ENCODE measurements around the gene SEPTIN6.
"Not testable (repeated sequence)": the region's sequence is repeated elsewhere in the genome, so short reads cannot be mapped to it uniquely, and the experiment has no call there.

Gene SEPTIN6

DNA sequence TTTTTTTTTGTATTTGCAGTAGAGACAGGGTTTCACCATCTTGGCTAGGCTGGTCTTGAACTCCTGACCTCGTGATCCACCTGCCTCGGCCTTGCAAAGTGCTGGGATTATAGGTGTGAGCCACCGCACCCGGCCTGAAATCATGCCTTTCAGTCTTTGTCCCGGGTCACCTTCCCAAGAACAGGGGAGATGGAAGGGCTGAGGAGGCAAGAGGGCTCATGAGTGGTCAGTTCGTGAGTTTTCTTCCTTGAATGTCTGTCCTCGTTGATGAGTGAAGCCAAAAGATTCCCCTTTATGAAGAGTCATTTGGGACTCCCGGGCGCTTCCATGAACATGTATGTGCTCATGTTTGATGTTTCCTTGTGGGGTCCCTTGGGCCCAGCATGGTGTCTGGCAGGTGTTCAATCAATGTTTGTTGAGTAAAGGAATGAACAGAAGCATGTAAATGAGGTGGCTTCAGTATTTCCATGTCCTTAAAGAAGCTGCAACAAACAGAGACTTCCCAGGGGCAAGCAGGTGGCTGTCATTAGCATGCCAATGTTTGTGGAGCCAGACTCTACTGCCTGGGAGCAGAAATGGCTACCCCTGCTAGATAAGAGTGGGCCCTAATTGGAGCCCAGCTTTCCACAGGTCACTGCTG is 3.4 kb upstream of the SEPTIN6 start:
- Mint-ChIP-seq H3K9me3 (ENCODE audit: low read depth) (no peaks in the 10 kb centered on the region), H3K27me3 (no peaks in the 10 kb centered on the region), H3K4me1 (ENCODE audit: low read depth) (peaks cover 4% of the 10 kb centered on the region), H3K36me3 (no peaks in the 10 kb centered on the region), H3K4me3 (no peak overlapping the region), H3K27ac (no peak overlapping the region)

DNA sequence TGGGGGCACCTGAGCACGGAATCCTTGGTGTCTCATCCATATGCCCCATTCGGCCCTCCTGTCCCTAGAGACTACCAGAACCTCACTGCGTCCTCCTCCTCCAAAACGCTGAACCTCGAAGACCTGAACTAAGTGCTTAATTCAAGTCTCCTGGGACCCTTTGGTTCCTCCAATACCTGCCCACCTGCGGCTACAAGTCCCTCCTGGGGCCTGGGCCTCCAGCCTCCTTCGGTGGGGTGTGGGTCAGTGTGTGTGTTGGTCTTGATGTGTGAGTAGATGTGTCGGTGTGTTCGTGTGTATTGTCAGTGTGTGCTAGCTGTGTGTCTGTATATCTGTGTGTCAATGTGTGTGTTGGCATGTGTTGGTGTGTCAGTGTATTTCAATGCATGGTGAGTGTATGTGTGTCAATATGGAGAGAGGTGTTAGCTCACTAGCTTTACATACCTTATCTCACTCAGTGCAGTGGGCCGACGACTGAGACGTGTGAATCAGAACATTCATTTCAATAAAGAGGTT is 2.6 kb upstream of the SEPTIN6 start:
- H3K27me3 Mint-ChIP-seq, result no peaks in the 10 kb centered on the region
- H3K9me3 Mint-ChIP-seq (ENCODE audit: low read depth), result no peaks in the 10 kb centered on the region
- peak overlapping the region; percentile 22 for H3K27ac Mint-ChIP-seq
- no peaks in the 10 kb centered on the region for H3K36me3 Mint-ChIP-seq
- H3K4me1 Mint-ChIP-seq (ENCODE audit: low read depth), result peaks cover 7% of the 10 kb centered on the region
- no peak overlapping the region for H3K4me3 Mint-ChIP-seq

DNA sequence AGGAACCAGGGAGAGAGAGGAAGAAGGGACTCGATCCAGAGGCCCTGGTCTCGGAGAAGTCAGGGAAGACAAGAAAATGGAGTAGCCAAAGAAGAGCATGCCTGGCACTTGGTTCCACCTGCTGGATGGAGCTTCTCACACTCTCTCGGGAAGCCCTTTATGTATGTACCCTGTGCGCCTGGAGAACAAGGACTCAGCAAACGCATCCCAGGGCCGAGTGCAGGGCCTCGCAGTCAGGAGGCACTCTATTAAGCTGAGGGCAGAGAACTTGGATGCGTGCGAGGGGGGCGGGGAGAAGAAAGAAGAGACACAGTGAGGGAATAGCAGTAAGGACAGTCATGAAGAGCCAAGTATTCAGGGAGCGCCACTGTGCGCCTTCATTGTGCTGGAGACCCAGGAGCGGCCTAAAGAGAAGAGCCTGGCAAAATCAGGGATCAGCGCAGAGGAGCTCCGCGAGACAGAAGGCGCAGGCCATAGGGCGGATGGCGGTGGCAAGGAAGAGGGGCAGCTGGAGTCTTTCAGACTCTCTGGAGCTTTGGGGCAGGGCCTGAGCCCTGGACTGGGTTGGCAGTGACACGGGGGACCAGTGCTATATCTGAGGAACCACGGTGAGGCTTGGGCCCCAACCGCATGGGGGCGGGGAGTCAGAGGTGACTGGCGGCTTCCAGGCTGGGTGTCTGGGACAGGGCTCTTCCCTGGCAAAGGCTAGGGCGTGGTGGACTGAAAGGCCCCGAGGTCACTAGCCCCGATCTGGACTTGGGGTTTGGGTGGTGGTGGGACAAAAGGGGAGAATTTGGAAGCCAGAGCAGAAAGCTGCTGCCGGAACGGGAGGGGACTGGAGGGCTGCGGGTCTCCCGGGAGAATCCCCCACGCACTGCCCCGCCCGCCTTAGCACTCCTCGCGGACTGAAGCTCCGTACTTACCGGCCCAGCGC is 1.9 kb upstream of the SEPTIN6 start:
- no peak overlapping the region for H3K4me3 Mint-ChIP-seq
- peaks cover 2% of the 10 kb centered on the region for H3K36me3 Mint-ChIP-seq
- no peaks in the 10 kb centered on the region for H3K9me3 Mint-ChIP-seq (ENCODE audit: low read depth)
- H3K27ac Mint-ChIP-seq, result peak overlapping the region; percentile 22
- H3K4me1 Mint-ChIP-seq (ENCODE audit: low read depth), result peaks cover 10% of the 10 kb centered on the region
- H3K27me3 Mint-ChIP-seq, result no peaks in the 10 kb centered on the region

DNA sequence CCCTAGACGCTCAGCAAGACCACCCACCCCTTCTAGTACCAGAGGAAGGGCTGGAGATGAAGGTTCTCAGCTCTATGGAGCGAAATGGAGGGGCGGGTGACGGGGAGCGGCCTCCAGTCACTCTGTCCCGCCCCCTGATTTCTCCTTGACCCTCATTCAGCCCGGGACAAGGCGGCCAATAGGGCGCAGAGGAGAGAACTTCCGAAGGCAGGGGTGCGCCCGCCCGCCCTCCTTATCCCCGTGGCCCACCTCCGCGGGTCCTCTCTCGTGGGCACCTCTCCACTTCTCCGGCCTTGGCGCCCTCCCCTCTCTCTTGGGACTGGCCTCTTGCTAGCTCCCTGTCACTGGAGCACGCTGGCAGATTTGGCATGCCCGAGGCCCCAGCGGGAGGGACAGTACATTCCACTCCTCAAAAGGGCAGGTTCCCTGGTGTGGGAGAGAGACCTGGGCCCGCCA is 1.1 kb upstream of the SEPTIN6 start:
- Mint-ChIP-seq H3K4me3 (peak overlapping the region; percentile 40), H3K4me1 (ENCODE audit: low read depth) (peaks cover 13% of the 10 kb centered on the region), H3K9me3 (ENCODE audit: low read depth) (no peaks in the 10 kb centered on the region), H3K27ac (no peak overlapping the region), H3K27me3 (no peaks in the 10 kb centered on the region), H3K36me3 (peaks cover 2% of the 10 kb centered on the region)

DNA sequence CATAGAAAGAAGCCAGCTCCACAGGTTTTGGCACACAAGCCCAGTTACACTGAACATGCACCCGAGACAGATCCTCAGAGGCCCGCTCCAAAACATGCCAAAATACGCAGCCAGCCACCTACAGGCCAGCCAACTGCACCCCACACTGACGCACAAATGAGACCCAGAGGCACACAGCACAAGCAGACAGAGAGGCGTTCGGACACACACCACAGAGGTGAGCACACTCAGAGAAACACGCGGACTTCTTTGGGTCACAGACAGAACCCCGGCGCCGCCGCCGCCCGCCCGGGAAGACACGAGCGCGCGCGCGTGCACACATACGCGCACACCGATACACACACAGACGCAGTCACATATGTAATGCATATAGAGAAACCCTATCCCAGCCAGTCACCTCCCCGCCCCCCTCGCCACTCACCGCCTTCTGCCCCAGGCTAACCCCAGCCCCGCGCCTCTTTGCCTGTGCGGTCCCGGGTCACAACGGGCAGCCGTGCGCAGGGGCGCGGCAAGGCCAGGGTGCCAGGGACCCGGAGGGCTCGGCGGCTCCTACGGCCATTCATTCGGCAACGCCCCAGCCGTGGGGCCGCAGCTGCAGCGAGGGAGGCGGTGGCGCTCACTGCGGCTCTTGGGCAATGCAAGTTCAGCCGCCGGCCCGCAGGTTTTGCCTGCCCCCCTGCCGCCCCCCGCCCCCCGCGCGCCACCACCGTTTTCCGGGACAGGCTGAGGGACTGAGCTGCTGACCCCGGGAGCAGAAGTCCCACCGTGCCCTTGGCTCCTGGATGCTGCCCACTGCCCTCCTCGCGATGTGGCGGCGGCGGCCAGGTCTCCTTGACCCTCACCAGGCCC is 553 bp downstream of the SEPTIN6 start:
- Mint-ChIP-seq H3K36me3 (peaks cover 2% of the 10 kb centered on the region), H3K27me3 (no peaks in the 10 kb centered on the region), H3K9me3 (ENCODE audit: low read depth) (no peaks in the 10 kb centered on the region), H3K4me3 (peak overlapping the region; percentile 98), H3K27ac (peak overlapping the region; percentile 97), H3K4me1 (ENCODE audit: low read depth) (peaks cover 25% of the 10 kb centered on the region)

DNA sequence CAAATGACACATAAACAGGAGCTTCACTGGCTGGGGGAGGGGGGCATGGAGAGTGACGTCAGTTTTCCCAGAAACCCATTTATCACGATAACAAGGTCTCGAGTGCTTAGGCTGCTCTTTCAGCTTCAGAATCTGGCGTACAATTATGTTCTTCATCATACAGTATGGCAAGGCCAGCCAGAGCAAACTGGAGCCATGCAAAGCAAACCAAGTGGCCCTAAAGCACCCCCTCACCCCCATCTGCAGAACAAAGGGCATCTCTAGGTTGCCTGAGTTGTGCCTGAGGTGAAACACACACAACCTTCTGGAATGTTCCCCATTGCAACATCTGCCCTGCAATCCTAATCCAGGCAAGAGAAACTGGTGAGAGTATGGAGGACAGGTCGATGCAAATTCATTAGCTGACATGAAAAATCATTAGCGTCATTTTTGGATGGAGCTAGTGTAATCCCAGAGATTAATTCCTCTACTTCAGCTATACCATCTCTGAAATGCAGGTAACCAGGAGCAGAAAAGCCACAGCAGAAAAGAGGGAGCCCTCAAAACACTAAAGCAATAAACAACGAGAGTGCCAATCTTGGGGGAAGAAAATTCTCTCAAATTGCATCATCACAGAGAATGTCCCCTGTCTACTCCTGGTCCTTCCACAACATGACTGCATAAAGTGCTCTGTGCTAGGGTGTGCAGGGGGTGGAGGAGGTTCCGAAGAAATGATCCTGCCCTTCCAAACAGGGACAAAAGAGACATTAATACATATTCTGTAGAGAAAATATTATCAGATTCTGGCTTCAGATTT is 1.8 kb downstream of the SEPTIN6 start:
- no peaks in the 10 kb centered on the region for H3K27me3 Mint-ChIP-seq
- peak overlapping the region; percentile 98 for H3K4me3 Mint-ChIP-seq
- H3K4me1 Mint-ChIP-seq (ENCODE audit: low read depth), result peaks cover 38% of the 10 kb centered on the region
- H3K27ac Mint-ChIP-seq, result peak overlapping the region; percentile 97
- H3K36me3 Mint-ChIP-seq, result peaks cover 2% of the 10 kb centered on the region
- no peaks in the 10 kb centered on the region for H3K9me3 Mint-ChIP-seq (ENCODE audit: low read depth)

DNA sequence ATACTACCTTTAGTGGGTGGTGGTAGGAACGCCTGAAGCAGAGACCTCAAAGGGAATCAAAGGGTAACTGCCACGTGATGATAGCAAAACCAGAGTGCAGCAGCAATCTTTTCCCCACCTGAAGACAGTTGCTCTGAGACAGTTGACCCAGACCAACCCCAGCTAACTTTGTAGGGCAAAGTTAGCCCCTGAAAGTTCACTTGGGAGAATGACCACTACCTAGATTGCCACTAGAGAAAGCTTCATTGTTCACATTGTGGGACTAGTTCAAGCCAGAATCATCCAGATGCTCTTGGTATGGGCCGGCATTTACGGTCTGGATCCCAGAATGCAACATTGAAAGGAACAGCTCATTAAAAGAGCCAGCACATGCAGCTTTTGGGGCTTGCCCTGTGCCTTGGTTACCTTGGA is 4.1 kb downstream of the SEPTIN6 start:
- peaks cover 2% of the 10 kb centered on the region for H3K36me3 Mint-ChIP-seq
- no peaks in the 10 kb centered on the region for H3K9me3 Mint-ChIP-seq (ENCODE audit: low read depth)
- peak overlapping the region; percentile 98 for H3K4me3 Mint-ChIP-seq
- peak overlapping the region; percentile 98 for H3K27ac Mint-ChIP-seq
- H3K27me3 Mint-ChIP-seq, result no peaks in the 10 kb centered on the region
- peaks cover 53% of the 10 kb centered on the region for H3K4me1 Mint-ChIP-seq (ENCODE audit: low read depth)

DNA sequence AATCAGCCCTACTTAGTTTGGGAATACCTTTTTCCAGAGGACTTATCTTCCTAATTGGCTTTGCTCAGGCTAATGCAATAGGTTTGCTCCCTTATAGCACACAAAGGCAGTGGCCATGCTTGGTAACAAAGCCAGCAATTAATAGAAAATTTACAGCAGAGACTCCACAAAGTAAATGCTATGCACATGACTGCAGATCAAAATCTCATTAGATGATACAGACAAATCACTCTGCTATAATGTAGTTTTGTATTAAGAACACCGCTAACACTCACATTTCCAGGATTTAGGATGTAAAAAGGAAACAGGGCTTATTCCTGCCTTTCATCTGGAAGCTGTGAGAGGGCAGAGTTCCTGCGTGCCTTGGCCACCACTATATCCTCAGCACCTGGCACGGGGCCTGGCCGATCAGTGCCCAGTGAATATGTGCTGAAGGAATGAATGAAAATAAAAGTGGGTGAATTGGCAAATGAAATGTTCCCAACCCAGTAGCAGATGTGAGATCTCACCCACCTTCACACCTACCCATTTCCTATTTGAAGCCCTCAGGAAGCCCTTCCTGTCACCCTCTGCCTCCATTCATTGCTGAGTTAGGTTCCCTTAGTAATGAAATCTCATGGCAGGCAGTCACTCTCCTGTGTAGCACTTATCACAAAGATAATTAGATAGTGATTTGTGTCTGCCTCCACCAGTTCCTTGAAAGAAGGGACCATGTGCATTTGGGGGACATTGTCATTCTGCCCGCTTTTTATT is 5.1 kb downstream of the SEPTIN6 start:
- Mint-ChIP-seq H3K36me3 (peaks cover 4% of the 10 kb centered on the region), H3K4me1 (ENCODE audit: low read depth) (peaks cover 58% of the 10 kb centered on the region), H3K27ac (peak overlapping the region; percentile 98), H3K27me3 (no peaks in the 10 kb centered on the region), H3K9me3 (ENCODE audit: low read depth) (no peaks in the 10 kb centered on the region), H3K4me3 (peak overlapping the region; percentile 98)

DNA sequence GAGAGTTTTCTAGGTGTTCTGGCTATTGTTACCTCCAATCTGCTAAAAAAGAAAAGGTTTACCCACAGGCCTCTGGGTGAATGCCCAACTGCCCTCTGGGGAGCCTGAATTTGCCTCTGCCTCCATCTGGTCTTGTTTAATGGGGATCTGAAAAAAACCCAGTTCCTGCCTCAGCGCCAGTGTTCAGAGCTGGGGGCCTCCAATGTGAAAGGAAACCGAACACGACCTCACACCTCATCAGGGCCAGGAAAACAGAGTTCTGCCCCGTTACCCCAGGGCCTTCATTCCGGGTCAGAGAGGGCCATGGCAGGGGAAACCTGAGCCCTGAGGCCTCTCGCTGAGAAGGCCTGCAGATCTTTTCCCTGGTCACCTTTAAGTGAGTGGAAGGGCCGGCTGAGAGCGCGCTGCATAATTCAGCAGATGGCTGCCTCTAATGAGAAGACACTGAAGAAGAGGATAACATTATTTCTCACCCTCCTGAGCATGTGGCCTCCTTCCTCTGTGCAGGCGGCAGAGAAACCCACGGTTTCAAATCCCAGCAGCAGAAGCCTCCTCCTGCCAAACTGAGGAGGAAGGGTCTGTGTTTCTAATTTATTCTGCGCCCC is 6.8 kb downstream of the SEPTIN6 start:
- peaks cover 69% of the 10 kb centered on the region for H3K4me1 Mint-ChIP-seq (ENCODE audit: low read depth)
- H3K4me3 Mint-ChIP-seq, result peak overlapping the region; percentile 98
- H3K27ac Mint-ChIP-seq, result peak overlapping the region; percentile 98
- H3K9me3 Mint-ChIP-seq (ENCODE audit: low read depth), result no peaks in the 10 kb centered on the region
- peaks cover 4% of the 10 kb centered on the region for H3K36me3 Mint-ChIP-seq
- H3K27me3 Mint-ChIP-seq, result no peaks in the 10 kb centered on the region

DNA sequence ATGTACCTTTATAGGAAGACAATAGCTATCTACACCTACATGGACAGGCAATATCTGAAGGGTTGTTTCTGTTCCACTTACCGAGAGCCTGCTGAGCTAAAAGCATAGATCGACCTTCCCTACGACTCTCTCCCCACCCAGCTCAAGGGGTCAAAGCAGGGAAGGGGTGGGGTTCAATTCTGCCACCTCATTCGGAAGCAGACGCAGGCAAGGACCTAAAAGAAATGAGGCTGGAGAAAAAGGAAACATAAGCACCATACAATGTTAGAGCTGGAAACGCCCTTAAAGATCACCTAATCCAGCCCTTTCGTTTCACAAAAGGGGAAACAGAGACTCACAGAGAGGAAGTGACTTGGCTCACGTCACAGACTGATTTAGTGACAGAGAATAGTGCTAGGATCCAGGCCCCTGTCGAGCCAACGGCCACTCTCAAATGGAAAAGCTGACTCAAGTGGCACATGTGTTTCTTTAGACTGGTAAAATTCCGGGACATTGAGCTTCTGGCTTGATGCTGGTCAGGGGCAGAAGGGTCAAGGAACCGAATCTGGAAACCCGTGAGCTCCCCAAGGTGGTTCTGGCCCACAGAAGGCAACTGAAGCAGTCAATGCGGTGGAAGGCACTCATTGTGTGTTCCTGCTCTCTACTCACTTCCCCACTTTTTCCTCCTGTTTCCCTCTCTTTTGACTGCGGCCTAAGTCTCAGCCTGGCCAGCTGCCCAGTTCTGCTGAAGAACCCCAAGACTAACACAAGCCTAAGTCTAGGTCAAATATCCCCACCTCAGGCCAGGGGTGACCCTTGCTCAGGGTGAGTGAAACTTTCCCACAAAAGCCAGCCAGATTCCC is 7.5 kb downstream of the SEPTIN6 start:
- Mint-ChIP-seq H3K4me1 (ENCODE audit: low read depth) (peaks cover 70% of the 10 kb centered on the region), H3K36me3 (peaks cover 4% of the 10 kb centered on the region), H3K27ac (peak overlapping the region; percentile 98)

DNA sequence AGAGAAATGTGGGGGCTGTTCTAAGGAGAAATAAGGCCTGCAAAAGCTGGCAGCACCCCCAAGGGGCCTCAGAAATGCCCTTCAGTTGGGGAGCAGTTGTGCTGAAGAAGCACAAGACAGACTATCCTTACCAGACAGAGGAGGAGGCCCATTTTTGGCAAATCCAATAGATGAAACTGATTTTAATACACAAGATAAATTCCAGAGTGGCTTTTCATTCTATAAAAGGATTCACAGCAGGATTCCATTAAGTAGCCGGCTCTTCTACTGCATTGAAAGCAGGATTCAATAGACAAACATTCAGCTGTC is 8.1 kb downstream of the SEPTIN6 start:
- no peaks in the 10 kb centered on the region for H3K9me3 Mint-ChIP-seq (ENCODE audit: low read depth)

More for the DNA sequence above, 7.5 kb downstream of the SEPTIN6 start:
- no peaks in the 10 kb centered on the region for H3K9me3 Mint-ChIP-seq (ENCODE audit: low read depth)
- H3K27me3 Mint-ChIP-seq, result no peaks in the 10 kb centered on the region
- peak overlapping the region; percentile 98 for H3K4me3 Mint-ChIP-seq

DNA sequence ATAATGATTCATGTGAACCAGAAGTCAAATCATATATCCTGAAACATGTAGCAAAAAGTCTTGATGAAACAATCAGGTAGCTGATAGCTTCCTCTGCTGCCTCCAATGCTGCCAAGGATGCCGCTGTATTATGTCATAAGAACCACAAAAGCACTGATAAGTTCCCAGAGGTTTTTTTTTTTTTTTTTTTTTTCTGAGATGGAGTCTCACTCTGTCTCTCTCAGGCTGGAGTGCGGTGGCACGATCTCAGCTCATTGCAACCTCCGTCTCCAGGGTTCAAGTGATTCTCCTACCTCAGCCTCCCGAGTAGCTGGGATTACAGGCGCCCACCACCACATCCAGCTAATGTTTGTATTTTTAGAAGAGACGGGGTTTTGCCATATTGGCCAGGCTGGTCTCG is 8.7 kb downstream of the SEPTIN6 start:
- Mint-ChIP-seq H3K4me1 (ENCODE audit: low read depth) (peaks cover 69% of the 10 kb centered on the region), H3K27ac (peak overlapping the region; percentile 98), H3K4me3 (peak overlapping the region; percentile 98)
- not testable (repeated sequence) for H3K9me3 Mint-ChIP-seq (ENCODE audit: low read depth); H3K27me3 Mint-ChIP-seq; H3K36me3 Mint-ChIP-seq

More for the DNA sequence above, 8.1 kb downstream of the SEPTIN6 start:
- Mint-ChIP-seq H3K27me3 (no peaks in the 10 kb centered on the region), H3K36me3 (peaks cover 3% of the 10 kb centered on the region), H3K4me3 (peak overlapping the region; percentile 98), H3K27ac (peak overlapping the region; percentile 98), H3K4me1 (ENCODE audit: low read depth) (peaks cover 67% of the 10 kb centered on the region)
